ENCODE measurements around the gene GNAI2.

GNAI2 gene

DNA sequence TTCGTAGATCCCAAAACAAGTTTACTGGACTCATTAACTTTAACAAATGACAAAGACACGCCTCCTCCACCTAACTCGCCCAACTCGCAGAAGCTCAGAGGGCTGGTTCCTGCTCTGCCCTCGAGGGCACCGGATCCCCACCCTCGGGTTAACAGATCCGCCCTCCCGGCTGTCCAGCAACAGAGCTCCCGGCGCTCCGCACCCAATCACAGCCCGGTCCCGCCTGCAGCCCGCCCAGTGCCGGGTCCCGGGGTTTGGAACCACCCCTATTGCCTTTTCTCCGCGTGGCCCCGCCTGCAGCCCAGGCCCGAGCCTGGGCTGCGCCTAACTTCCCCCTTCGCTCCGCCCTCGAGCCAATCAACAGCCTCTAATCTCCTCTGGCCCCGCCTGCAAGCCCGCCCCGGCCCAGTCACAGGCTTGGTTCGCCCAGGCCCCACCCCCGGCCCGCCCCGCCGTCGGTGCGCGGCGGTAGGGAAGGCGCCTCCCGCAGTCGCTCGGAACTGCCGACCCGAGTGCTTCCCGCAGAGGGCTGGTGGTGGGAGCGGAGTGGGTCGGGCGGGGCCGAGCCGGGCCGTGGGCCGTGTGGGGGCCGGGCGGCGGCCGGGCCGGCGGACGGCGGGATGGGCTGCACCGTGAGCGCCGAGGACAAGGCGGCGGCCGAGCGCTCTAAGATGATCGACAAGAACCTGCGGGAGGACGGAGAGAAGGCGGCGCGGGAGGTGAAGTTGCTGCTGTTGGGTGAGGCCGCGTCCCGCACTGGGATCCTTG, at the start of gene GNAI2:
GNAI2 (plus strand) TSS at position 489 of the 768 bp plus-strand sequence; CDS start at position 621, 132 bp downstream.
- Histone ChIP-seq H3K9ac (ENCODE audit: low read length) (peak within 1 kb of the TSS; percentile 96), H3K4me3 (ENCODE audit: low read length) (peak within 1 kb of the TSS; percentile 94), H3K27me3 (replicated peaks; ENCODE audit: control insufficient read depth, insufficient read depth, low read length) (no peaks in the 10 kb centered on the region), H3K9me3 (ENCODE audit: control insufficient read depth, low read length) (no peaks in the 10 kb centered on the region), H3K36me3 (ENCODE audit: control insufficient read depth, insufficient read depth, low read length, severe bottlenecking) (no peaks in the 10 kb centered on the region), H3K4me1 (ENCODE audit: control insufficient read depth, insufficient read depth, low read length) (peaks cover 25% of the 10 kb centered on the region)
- peak; percentile 100 for DNase-seq (ENCODE audit: low read depth)

DNA sequence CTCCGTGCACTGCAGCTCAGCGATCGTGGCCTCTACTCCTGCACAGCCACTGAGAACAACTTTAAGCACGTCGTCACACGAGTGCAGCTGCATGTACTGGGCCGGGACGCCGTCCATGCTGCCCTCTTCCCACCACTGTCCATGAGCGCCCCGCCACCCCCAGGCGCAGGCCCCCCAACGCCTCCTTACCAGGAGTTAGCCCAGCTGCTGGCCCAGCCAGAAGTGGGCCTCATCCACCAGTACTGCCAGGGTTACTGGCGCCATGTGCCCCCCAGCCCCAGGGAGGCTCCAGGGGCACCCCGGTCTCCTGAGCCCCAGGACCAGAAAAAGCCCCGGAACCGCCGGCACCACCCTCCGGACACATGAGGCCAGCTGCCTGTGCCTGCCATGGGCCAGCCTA, 48.3 kb upstream of the GNAI2 start:
- Histone ChIP-seq H3K27me3 (replicated peaks; ENCODE audit: control insufficient read depth, insufficient read depth, low read length) (peaks cover 32% of the 10 kb centered on the region), H3K9ac (ENCODE audit: low read length) (no peak overlapping the region), H3K4me1 (ENCODE audit: control insufficient read depth, insufficient read depth, low read length) (no peaks in the 10 kb centered on the region), H3K9me3 (ENCODE audit: control insufficient read depth, low read length) (no peaks in the 10 kb centered on the region), H3K36me3 (ENCODE audit: control insufficient read depth, insufficient read depth, low read length, severe bottlenecking) (no peaks in the 10 kb centered on the region), H3K4me3 (ENCODE audit: low read length) (no peak overlapping the region)
- no peak for DNase-seq (ENCODE audit: low read depth)

DNA sequence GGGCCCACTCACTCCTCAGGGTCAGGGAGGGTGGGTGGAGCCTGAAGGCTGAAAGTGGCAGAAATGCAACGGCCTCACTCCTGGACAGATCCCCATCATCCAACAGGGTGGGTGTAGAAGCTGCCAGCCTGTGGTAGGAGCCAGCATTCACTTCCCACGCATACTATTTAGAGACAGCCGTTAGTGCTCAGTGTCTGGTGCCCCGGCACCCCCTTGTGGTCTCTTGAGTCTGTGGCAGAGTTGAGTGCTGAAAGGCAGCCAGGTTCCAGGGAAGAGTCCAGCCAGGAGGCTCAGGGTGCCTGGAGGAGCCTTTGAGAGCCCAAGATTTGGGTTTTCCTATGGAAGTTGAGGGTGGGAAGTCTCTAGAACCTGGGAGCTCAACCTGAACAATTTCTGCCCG, 46.7 kb upstream of the GNAI2 start:
- Histone ChIP-seq H3K4me1 (ENCODE audit: control insufficient read depth, insufficient read depth, low read length) (no peaks in the 10 kb centered on the region), H3K4me3 (ENCODE audit: low read length) (no peak overlapping the region), H3K9ac (ENCODE audit: low read length) (no peak overlapping the region), H3K27me3 (replicated peaks; ENCODE audit: control insufficient read depth, insufficient read depth, low read length) (peaks cover 41% of the 10 kb centered on the region), H3K36me3 (ENCODE audit: control insufficient read depth, insufficient read depth, low read length, severe bottlenecking) (no peaks in the 10 kb centered on the region), H3K9me3 (ENCODE audit: control insufficient read depth, low read length) (no peaks in the 10 kb centered on the region)
- peak; percentile 95 for DNase-seq (ENCODE audit: low read depth)

DNA sequence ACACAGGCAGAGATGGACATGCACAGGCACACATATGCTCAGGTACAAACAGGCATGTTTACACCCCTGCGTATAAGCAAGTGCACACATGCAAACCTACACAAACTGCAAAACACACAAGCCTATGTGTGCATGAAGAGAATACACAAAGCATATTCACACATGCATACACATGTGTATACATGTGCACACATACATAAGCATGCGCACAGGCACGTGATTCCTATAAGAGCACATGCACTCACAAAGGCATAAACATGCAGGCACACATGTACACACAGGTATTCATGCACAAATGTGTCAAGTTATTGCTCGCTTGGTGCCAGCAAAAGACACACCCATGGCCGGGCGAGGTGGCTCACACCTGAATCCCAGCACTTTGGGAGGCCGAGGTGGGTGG, 46.0 kb upstream of the GNAI2 start:
- H3K4me3 ChIP-seq (ENCODE audit: low read length): no peak overlapping the region
- no peaks in the 10 kb centered on the region for H3K9me3 ChIP-seq (ENCODE audit: control insufficient read depth, low read length)
- H3K9ac ChIP-seq (ENCODE audit: low read length): no peak overlapping the region
- no peaks in the 10 kb centered on the region for H3K36me3 ChIP-seq (ENCODE audit: control insufficient read depth, insufficient read depth, low read length, severe bottlenecking)
- H3K4me1 ChIP-seq (ENCODE audit: control insufficient read depth, insufficient read depth, low read length): peaks cover 2% of the 10 kb centered on the region
- DNase-seq (ENCODE audit: low read depth): no peak
- peaks cover 43% of the 10 kb centered on the region for H3K27me3 ChIP-seq (replicated peaks; ENCODE audit: control insufficient read depth, insufficient read depth, low read length)

DNA sequence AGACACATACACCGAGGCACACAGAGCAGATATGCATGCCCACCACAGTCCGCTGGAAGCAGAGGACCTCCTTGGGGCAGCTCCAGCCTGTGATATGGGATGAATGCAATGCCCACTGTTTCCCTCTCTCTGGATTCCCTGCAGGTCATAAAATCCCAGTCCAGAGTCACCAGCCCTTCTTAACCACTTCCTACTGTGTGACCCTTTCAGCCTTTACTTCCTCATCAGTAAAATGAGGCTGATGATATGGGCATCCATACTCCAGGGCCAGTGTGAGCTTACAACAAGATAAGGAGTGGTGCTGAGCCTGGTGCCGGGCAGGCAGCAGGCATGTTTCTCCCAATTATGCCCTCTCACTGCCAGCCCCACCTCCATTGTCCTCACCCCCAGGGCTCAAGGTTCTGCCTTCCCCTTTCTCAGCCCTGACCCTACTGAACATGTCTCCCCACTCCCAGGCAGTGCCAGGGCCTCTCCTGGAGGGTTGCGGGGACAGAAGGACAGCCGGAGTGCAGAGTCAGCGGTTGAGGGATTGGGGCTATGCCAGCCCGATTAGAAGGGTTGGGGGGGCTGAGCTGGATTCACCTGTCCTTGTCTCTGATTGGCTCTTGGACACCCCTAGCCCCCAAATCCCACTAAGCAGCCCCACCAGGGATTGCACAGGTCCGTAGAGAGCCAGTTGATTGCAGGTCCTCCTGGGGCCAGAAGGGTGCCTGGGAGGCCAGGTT, 44.9 kb upstream of the GNAI2 start, which contains the start of gene GNAT1:
GNAT1 (plus strand) TSS at position 675 of the 725 bp plus-strand sequence. CDS start 116 bp downstream, outside the sequence.
- no peak within 1 kb of the TSS for H3K4me3 ChIP-seq (ENCODE audit: low read length)
- H3K9me3 ChIP-seq (ENCODE audit: control insufficient read depth, low read length): no peaks in the 10 kb centered on the region
- no peak within 1 kb of the TSS for H3K9ac ChIP-seq (ENCODE audit: low read length)
- H3K27me3 ChIP-seq (replicated peaks; ENCODE audit: control insufficient read depth, insufficient read depth, low read length): peaks cover 47% of the 10 kb centered on the region
- no peaks in the 10 kb centered on the region for H3K36me3 ChIP-seq (ENCODE audit: control insufficient read depth, insufficient read depth, low read length, severe bottlenecking)
- H3K4me1 ChIP-seq (ENCODE audit: control insufficient read depth, insufficient read depth, low read length): peaks cover 2% of the 10 kb centered on the region
- DNase-seq (ENCODE audit: low read depth): no peak

DNA sequence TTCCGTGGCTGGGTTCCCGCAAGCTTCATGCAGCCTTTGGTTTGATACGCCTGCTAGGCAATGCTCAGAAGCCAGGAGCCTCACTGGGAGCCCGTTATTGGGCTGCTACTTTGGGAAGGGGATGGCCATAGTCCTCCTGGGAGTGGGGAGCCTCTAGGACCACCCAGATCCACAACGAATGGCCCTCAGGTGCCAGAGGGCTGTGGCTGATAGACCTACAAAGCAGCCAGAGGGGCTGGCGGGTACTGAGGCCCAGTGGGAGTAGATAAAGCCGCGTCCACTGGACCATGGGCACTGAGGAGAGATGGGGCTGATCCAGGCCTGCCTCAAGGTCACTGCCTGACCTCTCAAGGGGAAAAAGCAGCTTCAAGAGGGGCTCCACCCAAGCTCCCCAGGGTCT, 43.9 kb upstream of the GNAI2 start:
- Histone ChIP-seq H3K36me3 (ENCODE audit: control insufficient read depth, insufficient read depth, low read length, severe bottlenecking) (no peaks in the 10 kb centered on the region), H3K9me3 (ENCODE audit: control insufficient read depth, low read length) (no peaks in the 10 kb centered on the region), H3K9ac (ENCODE audit: low read length) (no peak overlapping the region), H3K4me3 (ENCODE audit: low read length) (no peak overlapping the region), H3K4me1 (ENCODE audit: control insufficient read depth, insufficient read depth, low read length) (peaks cover 2% of the 10 kb centered on the region), H3K27me3 (replicated peaks; ENCODE audit: control insufficient read depth, insufficient read depth, low read length) (peaks cover 53% of the 10 kb centered on the region)
- no peak for DNase-seq (ENCODE audit: low read depth)

DNA sequence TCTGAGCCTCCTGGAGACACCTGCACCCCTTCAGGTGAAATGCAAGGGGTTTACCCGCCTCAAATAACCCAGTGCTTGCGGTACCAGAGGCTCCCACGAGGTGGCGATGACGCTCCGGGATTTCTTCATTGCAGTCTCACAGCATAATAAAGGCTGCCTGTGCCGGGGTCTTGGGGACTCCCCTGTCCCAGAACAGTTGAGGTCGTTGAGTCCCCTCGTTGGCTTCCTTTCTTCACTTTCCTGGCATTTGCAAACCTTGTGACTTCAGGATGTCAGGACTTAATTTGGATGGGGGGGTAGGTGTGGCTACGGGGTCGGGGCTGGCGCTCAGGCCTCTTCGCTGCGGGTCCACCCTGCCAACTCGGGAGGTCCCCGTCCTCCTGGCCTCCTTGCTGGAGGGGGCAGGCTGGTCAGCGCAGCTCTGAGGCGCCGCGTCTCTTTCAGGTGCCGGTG, 43.3 kb upstream of the GNAI2 start:
- H3K9me3 ChIP-seq (ENCODE audit: control insufficient read depth, low read length): no peaks in the 10 kb centered on the region
- DNase-seq (ENCODE audit: low read depth): peak; percentile 81
- H3K9ac ChIP-seq (ENCODE audit: low read length): no peak overlapping the region
- peaks cover 56% of the 10 kb centered on the region for H3K27me3 ChIP-seq (replicated peaks; ENCODE audit: control insufficient read depth, insufficient read depth, low read length)
- H3K4me3 ChIP-seq (ENCODE audit: low read length): no peak overlapping the region
- H3K4me1 ChIP-seq (ENCODE audit: control insufficient read depth, insufficient read depth, low read length): peaks cover 2% of the 10 kb centered on the region
- no peaks in the 10 kb centered on the region for H3K36me3 ChIP-seq (ENCODE audit: control insufficient read depth, insufficient read depth, low read length, severe bottlenecking)

DNA sequence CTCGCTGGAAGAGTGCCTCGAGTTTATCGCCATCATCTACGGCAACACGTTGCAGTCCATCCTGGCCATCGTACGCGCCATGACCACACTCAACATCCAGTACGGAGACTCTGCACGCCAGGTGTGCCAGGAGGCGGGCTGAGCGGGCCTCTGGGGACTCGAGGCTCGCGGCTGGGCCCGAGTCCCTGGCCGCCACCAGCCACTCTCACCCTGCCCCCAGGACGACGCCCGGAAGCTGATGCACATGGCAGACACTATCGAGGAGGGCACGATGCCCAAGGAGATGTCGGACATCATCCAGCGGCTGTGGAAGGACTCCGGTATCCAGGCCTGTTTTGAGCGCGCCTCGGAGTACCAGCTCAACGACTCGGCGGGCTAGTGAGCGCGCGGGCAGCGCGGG, 42.7 kb upstream of the GNAI2 start:
- peaks cover 2% of the 10 kb centered on the region for H3K4me1 ChIP-seq (ENCODE audit: control insufficient read depth, insufficient read depth, low read length)
- H3K36me3 ChIP-seq (ENCODE audit: control insufficient read depth, insufficient read depth, low read length, severe bottlenecking): no peaks in the 10 kb centered on the region
- H3K4me3 ChIP-seq (ENCODE audit: low read length): no peak overlapping the region
- no peak overlapping the region for H3K9ac ChIP-seq (ENCODE audit: low read length)
- no peak for DNase-seq (ENCODE audit: low read depth)
- H3K27me3 ChIP-seq (replicated peaks; ENCODE audit: control insufficient read depth, insufficient read depth, low read length): peaks cover 56% of the 10 kb centered on the region
- no peaks in the 10 kb centered on the region for H3K9me3 ChIP-seq (ENCODE audit: control insufficient read depth, low read length)

DNA sequence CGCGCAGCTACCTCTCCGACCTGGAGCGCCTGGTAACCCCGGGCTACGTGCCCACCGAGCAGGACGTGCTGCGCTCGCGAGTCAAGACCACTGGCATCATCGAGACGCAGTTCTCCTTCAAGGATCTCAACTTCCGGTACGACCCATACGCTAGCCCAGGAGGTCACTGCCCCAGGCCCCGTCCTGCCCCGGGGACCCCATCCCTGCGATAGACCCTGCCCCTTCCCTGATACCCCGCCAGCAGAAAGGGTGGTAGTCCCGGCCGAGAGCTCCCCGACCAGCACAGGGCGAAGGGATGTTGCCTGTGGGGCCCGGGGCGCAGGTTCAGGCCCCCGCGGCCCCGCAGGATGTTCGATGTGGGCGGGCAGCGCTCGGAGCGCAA, 42.3 kb upstream of the GNAI2 start:
- DNase-seq (ENCODE audit: low read depth): no peak
- H3K4me1 ChIP-seq (ENCODE audit: control insufficient read depth, insufficient read depth, low read length): peaks cover 2% of the 10 kb centered on the region
- no peak overlapping the region for H3K4me3 ChIP-seq (ENCODE audit: low read length)
- no peaks in the 10 kb centered on the region for H3K9me3 ChIP-seq (ENCODE audit: control insufficient read depth, low read length)
- H3K27me3 ChIP-seq (replicated peaks; ENCODE audit: control insufficient read depth, insufficient read depth, low read length): peaks cover 56% of the 10 kb centered on the region
- no peaks in the 10 kb centered on the region for H3K36me3 ChIP-seq (ENCODE audit: control insufficient read depth, insufficient read depth, low read length, severe bottlenecking)
- no peak overlapping the region for H3K9ac ChIP-seq (ENCODE audit: low read length)

DNA sequence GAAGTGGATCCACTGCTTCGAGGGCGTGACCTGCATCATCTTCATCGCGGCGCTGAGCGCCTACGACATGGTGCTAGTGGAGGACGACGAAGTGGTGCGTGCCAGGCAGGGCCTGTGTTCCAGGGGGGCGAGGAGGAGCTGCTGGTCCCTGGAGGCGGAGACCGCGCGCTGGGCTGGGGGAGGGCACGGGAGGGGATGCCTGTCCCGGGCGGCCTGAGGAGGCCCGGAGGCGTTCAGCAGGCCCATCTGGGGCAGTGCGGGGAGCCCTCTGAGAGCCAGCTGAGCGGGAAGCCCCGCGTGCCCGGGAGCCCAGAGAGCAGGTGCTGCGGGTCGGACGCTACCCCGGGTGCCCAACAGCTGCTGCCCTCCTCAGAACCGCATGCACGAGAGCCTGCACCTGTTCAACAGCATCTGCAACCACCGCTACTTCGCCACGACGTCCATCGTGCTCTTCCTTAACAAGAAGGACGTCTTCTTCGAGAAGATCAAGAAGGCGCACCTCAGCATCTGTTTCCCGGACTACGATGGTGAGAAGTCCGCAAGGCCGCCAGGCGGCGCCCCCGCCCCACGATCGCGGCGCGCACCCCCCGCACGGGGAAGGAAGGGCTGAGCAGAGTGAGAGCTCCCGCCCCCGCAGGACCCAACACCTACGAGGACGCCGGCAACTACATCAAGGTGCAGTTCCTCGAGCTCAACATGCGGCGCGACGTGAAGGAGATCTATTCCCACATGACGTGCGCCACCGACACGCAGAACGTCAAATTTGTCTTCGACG, 41.7 kb upstream of the GNAI2 start:
- Histone ChIP-seq H3K27me3 (replicated peaks; ENCODE audit: control insufficient read depth, insufficient read depth, low read length) (peaks cover 59% of the 10 kb centered on the region), H3K4me1 (ENCODE audit: control insufficient read depth, insufficient read depth, low read length) (peaks cover 2% of the 10 kb centered on the region), H3K9me3 (ENCODE audit: control insufficient read depth, low read length) (no peaks in the 10 kb centered on the region), H3K4me3 (ENCODE audit: low read length) (no peak overlapping the region), H3K36me3 (ENCODE audit: control insufficient read depth, insufficient read depth, low read length, severe bottlenecking) (no peaks in the 10 kb centered on the region), H3K9ac (ENCODE audit: low read length) (no peak overlapping the region)
- peak; percentile 76 for DNase-seq (ENCODE audit: low read depth)

Data from adipocyte (in vitro differentiated cells).